ENCODE results near the gene RTL1. TPM values are rescaled to one million over a fixed set of nuclear protein-coding genes. Genes with fewer than 3 reads are reported as not detected.

RTL1 gene
- total and polyA plus RNA-seq, 11 donors = not detected

DNA sequence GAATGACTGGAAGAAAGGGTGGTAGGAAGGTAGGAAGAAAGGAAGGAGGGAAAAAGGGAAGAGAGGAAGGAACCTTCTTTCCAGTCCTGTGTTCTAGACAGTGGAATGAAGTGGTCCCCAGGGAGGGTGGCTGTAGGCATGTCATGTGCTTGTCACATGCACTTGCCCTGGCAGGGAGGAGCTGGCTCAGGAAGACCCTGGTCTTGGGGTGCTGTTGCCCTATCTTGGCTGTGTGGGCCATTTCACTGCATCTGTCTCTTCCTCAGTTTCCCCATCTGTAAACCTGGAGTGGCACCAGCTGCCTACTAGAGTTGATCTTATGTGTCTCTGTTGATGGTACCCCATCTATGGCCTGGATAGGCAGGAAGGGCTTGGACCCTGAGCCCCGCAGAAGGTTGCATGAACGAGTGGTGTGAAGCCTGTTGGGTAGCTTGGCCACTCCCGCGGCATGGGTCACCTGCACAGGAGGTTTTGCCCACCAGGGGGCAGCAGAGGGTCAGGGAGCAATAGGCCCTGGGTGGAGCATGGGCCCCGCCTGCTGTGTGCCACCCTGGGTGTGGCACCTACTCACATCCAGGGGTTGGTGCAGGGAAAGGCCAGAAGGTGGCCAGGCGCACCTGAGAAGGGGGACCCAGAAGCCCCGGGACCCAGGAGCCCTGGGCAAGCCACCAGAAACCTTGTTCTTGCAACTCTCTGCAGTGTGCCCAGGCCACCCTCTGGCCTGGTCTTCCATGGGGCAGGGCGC lies 52.5 kb downstream of the RTL1 start:
- no peak for TF ChIP-seq POLR2A (IDR thresholded peaks at IDR 0.05)
- TF ChIP-seq, protein P1, sequence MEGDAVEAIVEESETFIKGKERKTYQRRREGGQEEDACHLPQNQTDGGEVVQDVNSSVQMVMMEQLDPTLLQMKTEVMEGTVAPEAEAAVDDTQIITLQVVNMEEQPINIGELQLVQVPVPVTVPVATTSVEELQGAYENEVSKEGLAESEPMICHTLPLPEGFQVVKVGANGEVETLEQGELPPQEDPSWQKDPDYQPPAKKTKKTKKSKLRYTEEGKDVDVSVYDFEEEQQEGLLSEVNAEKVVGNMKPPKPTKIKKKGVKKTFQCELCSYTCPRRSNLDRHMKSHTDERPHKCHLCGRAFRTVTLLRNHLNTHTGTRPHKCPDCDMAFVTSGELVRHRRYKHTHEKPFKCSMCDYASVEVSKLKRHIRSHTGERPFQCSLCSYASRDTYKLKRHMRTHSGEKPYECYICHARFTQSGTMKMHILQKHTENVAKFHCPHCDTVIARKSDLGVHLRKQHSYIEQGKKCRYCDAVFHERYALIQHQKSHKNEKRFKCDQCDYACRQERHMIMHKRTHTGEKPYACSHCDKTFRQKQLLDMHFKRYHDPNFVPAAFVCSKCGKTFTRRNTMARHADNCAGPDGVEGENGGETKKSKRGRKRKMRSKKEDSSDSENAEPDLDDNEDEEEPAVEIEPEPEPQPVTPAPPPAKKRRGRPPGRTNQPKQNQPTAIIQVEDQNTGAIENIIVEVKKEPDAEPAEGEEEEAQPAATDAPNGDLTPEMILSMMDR (IDR thresholded peaks at IDR 0.05) = peak; percentile 33 to 89 (median 57)
- DNase-seq = peak; percentile 42 to 81 (median 58)
- 62 to 72% (median 66%) methylated on average over 7 to 8 of the region's 8 CpGs for WGBS, 4 donors
- H3K36me3 ChIP-seq = peaks cover 0 to 2% (median 0%) of the 10 kb centered on the region in 9 donors
- no peak overlapping the region for H3K4me3 ChIP-seq
- H3K27me3 ChIP-seq = peaks cover 0 to 5% (median 0%) of the 10 kb centered on the region in 9 donors
- ATAC-seq = peak; percentile 37 to 75 (median 67)
- intact Hi-C loops (cut with DNase I) = loop anchor here in 2 of 10 donors (5.0 to 10.0 kb wide), 3 partner anchors 384 to 776 kb away; no protein-coding TSS in a partner anchor
- peaks cover 0 to 3% (median 0%) of the 10 kb centered on the region in 12 donors for H3K4me1 ChIP-seq
- H3K9me3 ChIP-seq = no peaks in the 10 kb centered on the region
- H3K27ac ChIP-seq = no peak overlapping the region

DNA sequence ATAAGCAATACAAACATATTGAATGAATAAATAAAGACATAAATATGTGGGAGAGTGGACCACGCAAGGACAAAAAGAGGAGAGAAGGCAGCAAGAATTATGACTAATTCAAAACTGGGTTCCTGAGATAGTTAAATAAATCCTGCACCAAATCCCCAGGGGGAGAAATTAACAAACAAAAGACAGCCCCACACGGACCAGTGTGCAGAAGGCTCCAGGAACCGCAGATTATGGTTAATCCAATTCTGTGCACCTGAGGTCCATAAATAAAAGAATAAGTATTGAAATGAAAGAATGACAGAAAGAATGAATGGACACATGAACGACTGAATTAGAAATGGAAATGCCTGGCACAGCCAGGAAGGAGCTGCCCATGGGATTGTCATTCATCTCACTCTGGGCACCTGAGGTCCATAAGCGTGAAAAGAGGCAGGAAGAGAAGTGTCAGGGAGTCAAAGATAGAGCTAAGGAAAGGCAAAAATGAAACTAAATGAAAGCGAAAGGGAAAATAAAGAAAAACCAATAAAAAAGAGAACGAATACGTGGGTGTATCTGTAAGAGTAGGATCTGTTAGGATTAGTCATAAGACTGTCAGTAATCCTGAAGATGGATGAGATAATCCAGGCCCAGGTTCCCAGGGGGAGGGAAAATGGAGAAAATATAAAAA lies 54.3 kb downstream of the RTL1 start:
- WGBS, 4 donors = 48 to 58% (median 52%) methylated on average over 8 of the region's 8 CpGs
- Histone ChIP-seq H3K4me3 (peak overlapping the region in 1 of 12 donors; percentile 0), H3K27ac (no peak overlapping the region), H3K9me3 (no peaks in the 10 kb centered on the region), H3K4me1 (peaks cover 0 to 3% (median 0%) of the 10 kb centered on the region in 12 donors), H3K27me3 (peaks cover 0 to 13% (median 0%) of the 10 kb centered on the region in 9 donors), H3K36me3 (peaks cover 0 to 2% (median 0%) of the 10 kb centered on the region in 9 donors)
- peak in 1 of 5 donors; percentile 7 for DNase-seq
- intact Hi-C loops (cut with DNase I) = no loop called here
- TF ChIP-seq, protein P1 (IDR thresholded peaks at IDR 0.05) = no peak
- no peak for TF ChIP-seq POLR2A (IDR thresholded peaks at IDR 0.05)
- ATAC-seq = no peak

DNA sequence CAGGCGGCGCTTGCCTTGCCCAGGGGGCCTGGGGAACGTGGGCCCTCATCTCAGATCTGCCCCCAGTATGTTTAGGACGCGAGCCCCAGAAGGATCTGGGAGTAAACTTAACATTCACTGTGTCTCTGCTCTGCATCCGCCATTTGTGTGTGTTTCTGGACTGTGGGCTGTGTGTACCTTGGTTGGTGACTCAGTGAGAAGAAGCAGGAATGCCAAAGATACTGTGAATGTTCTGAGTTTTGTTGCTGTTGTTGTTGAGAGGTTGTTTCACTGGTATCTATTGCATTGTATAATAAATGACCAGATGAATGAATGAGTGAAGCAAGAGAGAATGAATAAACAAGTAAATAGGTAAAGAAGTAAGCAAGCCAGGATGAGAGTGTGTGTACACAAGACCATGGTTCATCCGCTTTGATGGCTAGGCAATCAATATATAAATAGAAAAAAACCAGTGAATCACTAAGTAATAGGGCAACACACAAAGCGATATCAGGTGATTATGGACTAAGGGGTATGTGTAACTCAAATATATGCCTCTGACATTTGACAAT lies 57.1 kb downstream of the RTL1 start:
- H3K9me3 ChIP-seq = no peaks in the 10 kb centered on the region
- WGBS, 4 donors = 88 to 94% (median 93%) methylated on average over 8 of the region's 8 CpGs

More for the DNA sequence above, 57.1 kb downstream of the RTL1 start:
- Histone ChIP-seq H3K36me3 (peaks cover 0 to 2% (median 0%) of the 10 kb centered on the region in 9 donors), H3K27me3 (peaks cover 0 to 17% (median 0%) of the 10 kb centered on the region in 9 donors), H3K4me1 (peaks cover 0 to under 1% (median 0%) of the 10 kb centered on the region in 12 donors), H3K27ac (no peak overlapping the region), H3K4me3 (no peak overlapping the region)
- peak in 1 of 5 donors; percentile 12 for DNase-seq
- intact Hi-C loops (cut with DNase I) = no loop called here
- no peak for ATAC-seq
- no peak for TF ChIP-seq POLR2A (IDR thresholded peaks at IDR 0.05)
- TF ChIP-seq, protein P1 (IDR thresholded peaks at IDR 0.05) = no peak

Measured in heart left ventricle (tissue), 16 donors.